ENCODE measurements around the gene POGZ.

GRCh38 chr1:151495316-151495715 lies 36.0 kb upstream of the POGZ start:
- no peak for TF ChIP-seq CTCF (IDR thresholded peaks at IDR 0.05 in 4 of 5, conservative IDR thresholded peaks at IDR 0.05 in 1 of 5)
- TF ChIP-seq POLR2A (IDR thresholded peaks at IDR 0.05) = no peak

Measured in gastrocnemius medialis (tissue), 4 donors.